CD8-positive, alpha-beta memory T cell (primary cell): ENCODE measurements around the gene JMJD1C. TPM values are rescaled to one million over a fixed set of nuclear protein-coding genes. Genes with fewer than 3 reads are reported as not detected.
"Not testable (repeated sequence)": the region's sequence is repeated elsewhere in the genome, so short reads cannot be mapped to it uniquely, and the experiment has no call there.

Experiments used
- CTCF ChIA-PET: fragments of 350-600 bp; sonication (Branson Sonifier 250); formaldehyde crosslinking; loops from one replicate; lab custom pipeline; 2021; ENCODE audit warnings: antibody characterized with exemption; lab: Charles Lee
- POLR2A ChIA-PET: fragments of 350-600 bp; sonication (Branson Sonifier 250); formaldehyde crosslinking; loops from one replicate; lab custom pipeline; 2021; ENCODE audit warnings: antibody characterized with exemption; lab: Charles Lee
- DNase-seq, 5 donors: peaks; one replicate each; pipeline versions ENCODE4 v3.0.0 to v3.0.0-alpha.2; 2020 to 2022; ENCODE audit warnings: mixed read lengths in 1 of 5
- H3K27ac ChIP-seq: one replicate; pipeline ENCODE4 v1.7.0; 2013; ENCODE audit warnings: low read depth, mild to moderate bottlenecking, low read length, moderate library complexity
- H3K27me3 ChIP-seq: 2 replicates; pipeline ENCODE4 v1.7.0; 2013; ENCODE audit warnings: low read length, mild to moderate bottlenecking; ENCODE audit not compliant: insufficient read depth, poor library complexity, severe bottlenecking
- H3K36me3 ChIP-seq: 2 replicates; pipeline ENCODE4 v1.7.0; 2013; ENCODE audit warnings: mild to moderate bottlenecking, low read length, moderate library complexity; ENCODE audit not compliant: insufficient read depth
- H3K4me1 ChIP-seq: 2 replicates; pipeline ENCODE4 v1.7.0; 2013; ENCODE audit warnings: mild to moderate bottlenecking, low read length, moderate library complexity; ENCODE audit not compliant: insufficient read depth
- H3K4me3 ChIP-seq: 2 replicates; pipeline ENCODE4 v1.7.0; 2013; ENCODE audit warnings: mild to moderate bottlenecking, low read length
- H3K9me3 ChIP-seq: 2 replicates; pipeline ENCODE4 v1.7.0; 2013; ENCODE audit warnings: mild to moderate bottlenecking, low read length
- H3K27ac Mint-ChIP-seq, 8 donors: one replicate each; pipeline ENCODE4 v1.8.0; 2020 to 2021; ENCODE audit warnings: mixed read lengths in 8 of 8, mild to moderate bottlenecking in 6 of 8, inconsistent platforms in 3 of 8, moderate library complexity in 3 of 8
- H3K27me3 Mint-ChIP-seq, 2 donors: one replicate each; pipeline ENCODE4 v1.8.0; 2020 to 2021; ENCODE audit warnings: mixed read lengths in 2 of 2, mild to moderate bottlenecking in 1 of 2, moderate library complexity in 1 of 2
- H3K36me3 Mint-ChIP-seq, 3 donors: one replicate each; pipeline ENCODE4 v1.8.0; 2020 to 2021; ENCODE audit warnings: mixed read lengths in 3 of 3, inconsistent platforms in 1 of 3, mild to moderate bottlenecking in 1 of 3
- H3K4me1 Mint-ChIP-seq, 3 donors: one replicate each; pipeline ENCODE4 v1.8.0; 2020 to 2021; ENCODE audit warnings: mixed read lengths in 3 of 3, inconsistent platforms in 1 of 3, mild to moderate bottlenecking in 1 of 3
- H3K4me3 Mint-ChIP-seq, 7 donors: one replicate each; pipeline ENCODE4 v1.8.0; 2020 to 2021; ENCODE audit warnings: mixed read lengths in 7 of 7, mild to moderate bottlenecking in 6 of 7, moderate library complexity in 4 of 7, inconsistent platforms in 2 of 7
- H3K9me3 Mint-ChIP-seq, 5 donors: one replicate each; pipeline ENCODE4 v1.8.0; 2020 to 2022; ENCODE audit warnings: mixed read lengths in 5 of 5, mild to moderate bottlenecking in 3 of 5, moderate library complexity in 2 of 5, inconsistent platforms in 1 of 5
- polyA plus RNA-seq: library from polyadenylated mRNA; unstranded; fragments of 300-500 nt; fragmentation: Illumina TruSeq; gene quantifications from one replicate; pipeline ENCODE4 v1.2.3, GENCODE V29; 2021
- total RNA-seq, 2 experiments: library from RNA; stranded (reverse); gene quantifications; one replicate each; pipeline ENCODE4 v1.2.3, GENCODE V29; 2021

JMJD1C gene
- total and polyA plus RNA-seq, 3 experiments from 2014 or later = 41.7 to 51.9 (median 46.0) TPM

GRCh38 chr10:63339640-63340039 is 126.1 kb downstream of the JMJD1C start:
- H3K4me3 ChIP-seq, H3K9me3 ChIP-seq, DNase-seq, H3K4me3 Mint-ChIP-seq, H3K36me3 ChIP-seq, H3K27ac Mint-ChIP-seq, H3K27ac ChIP-seq, CTCF ChIA-PET, H3K36me3 Mint-ChIP-seq, H3K27me3 Mint-ChIP-seq, H3K9me3 Mint-ChIP-seq, H3K4me1 ChIP-seq, H3K27me3 ChIP-seq: not testable (repeated sequence)
- POLR2A ChIA-PET = interaction anchor here (0.7 kb wide), 1 partner anchor 40 kb away, joined by 3 read pairs; no protein-coding TSS in a partner anchor
- H3K4me1 Mint-ChIP-seq = peaks cover 3 to 16% (median 14%) of the 10 kb centered on the region in 3 donors

GRCh38 chr10:63337455-63338251 is 128.1 kb downstream of the JMJD1C start:
- Histone ChIP-seq H3K27me3 (no peaks in the 10 kb centered on the region), H3K9me3 (no peaks in the 10 kb centered on the region), H3K4me3 (no peak overlapping the region), H3K27ac (no peak overlapping the region), H3K36me3 (no peaks in the 10 kb centered on the region), H3K4me1 (no peaks in the 10 kb centered on the region)
- H3K36me3 Mint-ChIP-seq = peaks cover 0 to 3% (median 0%) of the 10 kb centered on the region in 3 donors
- DNase-seq = no peak
- H3K4me1 Mint-ChIP-seq = peaks cover 3 to 10% (median 9%) of the 10 kb centered on the region in 3 donors
- no peak overlapping the region for H3K27ac Mint-ChIP-seq
- ChIA-PET CTCF (no interaction called here), POLR2A (no interaction called here)
- H3K27me3 Mint-ChIP-seq = no peaks in the 10 kb centered on the region
- H3K9me3 Mint-ChIP-seq = no peaks in the 10 kb centered on the region
- no peak overlapping the region for H3K4me3 Mint-ChIP-seq

- H3K27me3 ChIP-seq = no peaks in the 10 kb centered on the region
Observed at GRCh38 chr10:63331586-63331985, 134.2 kb downstream of the JMJD1C start.

GRCh38 chr10:63324495-63324854 is 141.3 kb downstream of the JMJD1C start:
- DNase-seq = no peak
- H3K36me3 ChIP-seq = no peaks in the 10 kb centered on the region
- Mint-ChIP-seq H3K4me3 (no peak overlapping the region), H3K27me3 (peaks cover 0 to 3% of the 10 kb centered on the region in 2 donors), H3K9me3 (no peaks in the 10 kb centered on the region), H3K36me3 (peaks cover under 1 to 5% (median 4%) of the 10 kb centered on the region in 3 donors), H3K27ac (peak overlapping the region in 2 of 8 donors; percentile 2 to 17), H3K4me1 (peaks cover 0 to 16% (median 14%) of the 10 kb centered on the region in 3 donors)
- H3K27ac ChIP-seq = no peak overlapping the region
- CTCF ChIA-PET = interaction anchor here (1.2 kb wide), 1 partner anchor 22 kb away, joined by 3 read pairs; no protein-coding TSS in a partner anchor
- POLR2A ChIA-PET = no interaction called here
- H3K9me3 ChIP-seq = no peaks in the 10 kb centered on the region
- H3K27me3 ChIP-seq = no peaks in the 10 kb centered on the region
- H3K4me3 ChIP-seq = no peak overlapping the region
- H3K4me1 ChIP-seq = no peaks in the 10 kb centered on the region

More at GRCh38 chr10:63331586-63331985, 134.2 kb downstream of the JMJD1C start:
- Histone ChIP-seq H3K27ac (no peak overlapping the region), H3K9me3 (no peaks in the 10 kb centered on the region), H3K4me3 (no peak overlapping the region), H3K36me3 (no peaks in the 10 kb centered on the region), H3K4me1 (no peaks in the 10 kb centered on the region)
- Mint-ChIP-seq H3K4me1 (peaks cover 4 to 10% (median 7%) of the 10 kb centered on the region in 3 donors), H3K9me3 (no peaks in the 10 kb centered on the region), H3K27ac (peak overlapping the region in 1 of 8 donors; percentile 10), H3K4me3 (no peak overlapping the region), H3K36me3 (no peaks in the 10 kb centered on the region), H3K27me3 (peaks cover 0 to 1% of the 10 kb centered on the region in 2 donors)
- DNase-seq = no peak
- POLR2A ChIA-PET = no interaction called here
- CTCF ChIA-PET = no interaction called here

- H3K27ac Mint-ChIP-seq = peak overlapping the region in 1 of 8 donors; percentile 17
- Histone ChIP-seq H3K27ac (no peak overlapping the region), H3K36me3 (no peaks in the 10 kb centered on the region), H3K4me1 (no peaks in the 10 kb centered on the region), H3K4me3 (no peak overlapping the region), H3K27me3 (no peaks in the 10 kb centered on the region), H3K9me3 (no peaks in the 10 kb centered on the region)
- ChIA-PET CTCF (interaction anchor here (1.2 kb wide), 1 partner anchor 23 kb away, joined by 3 read pairs; no protein-coding TSS in a partner anchor), POLR2A (no interaction called here)
- peaks cover 0 to 18% (median 16%) of the 10 kb centered on the region in 3 donors for H3K4me1 Mint-ChIP-seq
- peaks cover 4 to 7% (median 7%) of the 10 kb centered on the region in 3 donors for H3K36me3 Mint-ChIP-seq
- peaks cover 0 to 1% of the 10 kb centered on the region in 2 donors for H3K27me3 Mint-ChIP-seq
- H3K9me3 Mint-ChIP-seq = no peaks in the 10 kb centered on the region
- no peak overlapping the region for H3K4me3 Mint-ChIP-seq
- no peak for DNase-seq
Observed at GRCh38 chr10:63323701-63324494, 141.9 kb downstream of the JMJD1C start.

- H3K4me3 Mint-ChIP-seq = no peak overlapping the region
- ChIA-PET POLR2A (interaction anchor here (0.6 kb wide), 1 partner anchor 109 kb away, joined by 4 read pairs; no protein-coding TSS in a partner anchor), CTCF (interaction anchor here (0.7 kb wide), 1 partner anchor 176 kb away, joined by 3 read pairs; no protein-coding TSS in a partner anchor)
- Histone ChIP-seq H3K27me3 (no peaks in the 10 kb centered on the region), H3K4me3 (no peak overlapping the region), H3K36me3 (no peaks in the 10 kb centered on the region), H3K27ac (no peak overlapping the region), H3K9me3 (no peaks in the 10 kb centered on the region), H3K4me1 (no peaks in the 10 kb centered on the region)
- H3K27me3 Mint-ChIP-seq = peaks cover 0 to 1% of the 10 kb centered on the region in 2 donors
- peak overlapping the region in 1 of 8 donors; percentile 30 for H3K27ac Mint-ChIP-seq
- no peak for DNase-seq
- no peaks in the 10 kb centered on the region for H3K9me3 Mint-ChIP-seq
- peaks cover 4 to 12% (median 7%) of the 10 kb centered on the region in 3 donors for H3K36me3 Mint-ChIP-seq
- peaks cover 4 to 18% (median 16%) of the 10 kb centered on the region in 3 donors for H3K4me1 Mint-ChIP-seq
Observed at GRCh38 chr10:63320683-63321082, 145.1 kb downstream of the JMJD1C start.

GRCh38 chr10:63319231-63319630 is 146.5 kb downstream of the JMJD1C start:
- Mint-ChIP-seq H3K9me3 (no peaks in the 10 kb centered on the region), H3K27ac (no peak overlapping the region), H3K36me3 (peaks cover 4 to 12% (median 7%) of the 10 kb centered on the region in 3 donors), H3K27me3 (peaks cover 0 to 1% of the 10 kb centered on the region in 2 donors), H3K4me1 (peaks cover 4 to 11% (median 8%) of the 10 kb centered on the region in 3 donors), H3K4me3 (no peak overlapping the region)
- no peak overlapping the region for H3K27ac ChIP-seq
- POLR2A ChIA-PET = no interaction called here
- no peaks in the 10 kb centered on the region for H3K9me3 ChIP-seq
- CTCF ChIA-PET = no interaction called here
- H3K4me1 ChIP-seq = no peaks in the 10 kb centered on the region
- H3K27me3 ChIP-seq = no peaks in the 10 kb centered on the region
- no peak for DNase-seq
- H3K36me3 ChIP-seq = no peaks in the 10 kb centered on the region
- no peak overlapping the region for H3K4me3 ChIP-seq
